SU-DHL-6 (cell line): ENCODE data around the gene SP140.

Experiments
- H2AFZ ChIP-seq: fragments of 200-600 bp; sonication (generic); 2 replicates; pipeline ENCODE4 v1.6.1; 2014; ENCODE audit warnings: low read depth, mild to moderate bottlenecking, moderate library complexity, mixed read lengths, antibody characterized with exemption, low read length; ENCODE audit not compliant: severe bottlenecking
- H3F3A ChIP-seq: fragments of 200-600 bp; shearing (Covaris generic); 2 replicates; pipeline ENCODE4 v1.6.0; 2016; ENCODE audit warnings: antibody characterized with exemption, mild to moderate bottlenecking; ENCODE audit not compliant: insufficient read depth
- H3K27ac ChIP-seq: fragments of 200-600 bp; sonication (generic); 2 replicates; pipeline ENCODE4 v1.5.1; 2016; ENCODE audit warnings: low read depth, mild to moderate bottlenecking, low read length, moderate library complexity, mixed read lengths
- H3K27me3 ChIP-seq: fragments of 200-600 bp; sonication (generic), shearing (Covaris generic); 2 replicates; pipeline ENCODE4 v1.6.0; 2014; ENCODE audit warnings: mild to moderate bottlenecking, low read length
- H3K36me3 ChIP-seq: fragments of 200-600 bp; sonication (generic); 2 replicates; pipeline ENCODE4 v1.6.1; 2014; ENCODE audit warnings: mild to moderate bottlenecking, low read length, mixed read lengths
- H3K4me2 ChIP-seq: fragments of 300-600, 200-600 bp; shearing (Covaris generic), sonication (generic); 2 replicates; pipeline ENCODE4 v1.6.0; 2014; ENCODE audit warnings: low read length, low read depth, mild to moderate bottlenecking; ENCODE audit not compliant: poor library complexity, severe bottlenecking
- H3K4me3 ChIP-seq: fragments of 200-600 bp; sonication (generic); 2 replicates; pipeline ENCODE4 v1.5.1; 2014; ENCODE audit warnings: antibody characterized with exemption, low read length, mild to moderate bottlenecking, mixed read lengths; ENCODE audit not compliant: insufficient read depth, poor library complexity, severe bottlenecking
- H3K79me2 ChIP-seq: fragments of 200-600 bp; sonication (generic); 2 replicates; pipeline ENCODE4 v1.6.1; 2014; ENCODE audit warnings: mild to moderate bottlenecking, low read length, moderate library complexity; ENCODE audit not compliant: insufficient read depth
- H3K9ac ChIP-seq: fragments of 200-600 bp; sonication (generic); 2 replicates; pipeline ENCODE4 v1.7.0; 2014; ENCODE audit warnings: mild to moderate bottlenecking, low read length
- H3K9me2 ChIP-seq: fragments of 200-600 bp; sonication (generic); replicated peaks from 2 replicates; pipeline ENCODE4 v1.6.1; 2014; ENCODE audit warnings: low read length; ENCODE audit not compliant: insufficient read depth
- H3K9me3 ChIP-seq: fragments of 200-600 bp; sonication (generic); 2 replicates; pipeline ENCODE4 v1.6.1; 2014; ENCODE audit warnings: low read length, mixed read lengths; ENCODE audit not compliant: insufficient read depth
- H4K20me1 ChIP-seq: fragments of 200-600 bp; sonication (generic); 2 replicates; pipeline ENCODE4 v1.6.1; 2014; ENCODE audit warnings: low read depth, mild to moderate bottlenecking, antibody characterized with exemption, low read length, moderate library complexity, mixed read lengths
- CTCF ChIP-seq: fragments of 200-600 bp; sonication (generic); IDR thresholded peaks from one replicate; pipeline ENCODE4 v1.5.1; 2017; ENCODE audit warnings: antibody characterized with exemption, mild to moderate bottlenecking, low read length, moderate library complexity; ENCODE audit not compliant: insufficient read depth, poor library complexity, severe bottlenecking
- EZH2phosphoT487 ChIP-seq: fragments of 200-600 bp; sonication (generic), shearing (Covaris generic); conservative IDR thresholded peaks from 2 replicates; pipeline ENCODE4 v1.6.1; 2018; ENCODE audit warnings: mild to moderate bottlenecking, antibody characterized with exemption, low read length, moderate library complexity, mixed read lengths

The SP140 gene

GRCh38 chr2:230346465-230346864, 120.9 kb downstream of the SP140 start:
- Histone ChIP-seq H3K4me3 (no peak overlapping the region), H3K4me2 (no peak overlapping the region), H3K27ac (no peak overlapping the region), H3K27me3 (no peaks in the 10 kb centered on the region), H3K9me3 (peaks cover 7% of the 10 kb centered on the region; the same call in 1 of the 2 replicates), H3F3A (no peaks in the 10 kb centered on the region), H3K9me2 (no peaks in the 10 kb centered on the region), H4K20me1 (no peaks in the 10 kb centered on the region), H2AFZ (no peak overlapping the region), H3K79me2 (peaks cover 13% of the 10 kb centered on the region; the same call in 1 of the 2 replicates), H3K9ac (no peak overlapping the region), H3K36me3 (peaks cover 24% of the 10 kb centered on the region)
- no peak for TF ChIP-seq EZH2phosphoT487
- no peak for TF ChIP-seq CTCF

GRCh38 chr2:230346921-230347533, 121.5 kb downstream of the SP140 start:
- Histone ChIP-seq H4K20me1 (no peaks in the 10 kb centered on the region), H3K9ac (no peak overlapping the region), H3K9me2 (no peaks in the 10 kb centered on the region), H3K27me3 (no peaks in the 10 kb centered on the region), H3F3A (no peaks in the 10 kb centered on the region), H3K9me3 (peaks cover 7% of the 10 kb centered on the region; the same call in 1 of the 2 replicates), H3K4me2 (no peak overlapping the region), H2AFZ (no peak overlapping the region), H3K79me2 (peaks cover 13% of the 10 kb centered on the region; the same call in 1 of the 2 replicates), H3K27ac (no peak overlapping the region), H3K4me3 (no peak overlapping the region), H3K36me3 (peaks cover 24% of the 10 kb centered on the region)
- TF ChIP-seq CTCF (no peak), EZH2phosphoT487 (no peak)

GRCh38 chr2:230347659-230348305, 122.2 kb downstream of the SP140 start:
- Histone ChIP-seq H3K9ac (no peak overlapping the region), H3K79me2 (peaks cover 13% of the 10 kb centered on the region; the same call in 1 of the 2 replicates), H3F3A (no peaks in the 10 kb centered on the region), H3K4me3 (no peak overlapping the region), H3K9me3 (peaks cover 7% of the 10 kb centered on the region; the same call in 1 of the 2 replicates), H3K9me2 (no peaks in the 10 kb centered on the region), H4K20me1 (no peaks in the 10 kb centered on the region), H3K27me3 (no peaks in the 10 kb centered on the region), H3K27ac (no peak overlapping the region), H3K36me3 (peaks cover 24% of the 10 kb centered on the region), H3K4me2 (no peak overlapping the region), H2AFZ (no peak overlapping the region)
- TF ChIP-seq EZH2phosphoT487: no peak
- no peak for TF ChIP-seq CTCF
